Fibroblast of lung (primary cell): ENCODE data around the gene NTNG1.

ENCODE experiments used
- EZH2 ChIP-seq: IDR thresholded peaks from 2 replicates; pipeline ENCODE4 v1.5.1; 2012; ENCODE audit warnings: low read length, control low read depth, mild to moderate bottlenecking; ENCODE audit errors: missing control alignments
- TF ChIP-seq, protein P1 (sequence below), 2 donors: IDR thresholded peaks in 1 of 2; conservative IDR thresholded peaks in 1 of 2; 1 replicate in 1 of 2; 2 replicates in 1 of 2; pipeline ENCODE4 v1.5.1; 2011 to 2012; ENCODE audit warnings: low read length in 2 of 2, control low read depth in 1 of 2, inconsistent platforms in 1 of 2, low read depth in 1 of 2, mild to moderate bottlenecking in 1 of 2

DNA sequence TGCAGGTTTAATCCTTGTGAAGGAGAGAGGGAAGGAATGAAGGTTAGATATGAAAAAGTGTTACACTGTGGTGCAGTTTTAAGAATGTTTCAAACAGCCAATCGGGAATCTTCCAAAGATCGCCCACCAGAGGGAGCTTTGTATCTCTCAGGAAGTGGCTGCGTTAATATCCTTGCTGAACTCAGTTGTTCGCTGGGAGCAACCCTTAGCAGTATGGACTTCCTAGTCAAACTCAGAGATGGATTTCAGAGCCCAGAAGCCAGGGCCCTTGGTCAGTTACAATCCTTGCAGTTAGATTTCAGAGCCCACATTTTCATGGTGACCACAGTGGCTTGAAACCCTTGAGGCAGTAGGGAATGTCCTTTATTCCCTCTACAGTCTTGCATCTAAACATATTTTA is 136.2 kb downstream of the NTNG1 start:
- TF ChIP-seq, protein P1, sequence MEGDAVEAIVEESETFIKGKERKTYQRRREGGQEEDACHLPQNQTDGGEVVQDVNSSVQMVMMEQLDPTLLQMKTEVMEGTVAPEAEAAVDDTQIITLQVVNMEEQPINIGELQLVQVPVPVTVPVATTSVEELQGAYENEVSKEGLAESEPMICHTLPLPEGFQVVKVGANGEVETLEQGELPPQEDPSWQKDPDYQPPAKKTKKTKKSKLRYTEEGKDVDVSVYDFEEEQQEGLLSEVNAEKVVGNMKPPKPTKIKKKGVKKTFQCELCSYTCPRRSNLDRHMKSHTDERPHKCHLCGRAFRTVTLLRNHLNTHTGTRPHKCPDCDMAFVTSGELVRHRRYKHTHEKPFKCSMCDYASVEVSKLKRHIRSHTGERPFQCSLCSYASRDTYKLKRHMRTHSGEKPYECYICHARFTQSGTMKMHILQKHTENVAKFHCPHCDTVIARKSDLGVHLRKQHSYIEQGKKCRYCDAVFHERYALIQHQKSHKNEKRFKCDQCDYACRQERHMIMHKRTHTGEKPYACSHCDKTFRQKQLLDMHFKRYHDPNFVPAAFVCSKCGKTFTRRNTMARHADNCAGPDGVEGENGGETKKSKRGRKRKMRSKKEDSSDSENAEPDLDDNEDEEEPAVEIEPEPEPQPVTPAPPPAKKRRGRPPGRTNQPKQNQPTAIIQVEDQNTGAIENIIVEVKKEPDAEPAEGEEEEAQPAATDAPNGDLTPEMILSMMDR (conservative IDR thresholded peaks at IDR 0.05 in 1 of 2, IDR thresholded peaks at IDR 0.05 in 1 of 2; ENCODE audit: low read depth in 1 of 2, low read length in 2 of 2) = peak; percentile 56 to 65
- TF ChIP-seq EZH2 = no peak
